ENCODE results near the gene C2orf92. TPM values are rescaled to one million over a fixed set of nuclear protein-coding genes. Genes with fewer than 3 reads are reported as not detected.

C2orf92 gene
- total and polyA plus RNA-seq, 2 donors (not counting 3 experiments of a cell fraction or from before 2014, with no cell fraction given), result 1.8 to 7.9 TPM

DNA sequence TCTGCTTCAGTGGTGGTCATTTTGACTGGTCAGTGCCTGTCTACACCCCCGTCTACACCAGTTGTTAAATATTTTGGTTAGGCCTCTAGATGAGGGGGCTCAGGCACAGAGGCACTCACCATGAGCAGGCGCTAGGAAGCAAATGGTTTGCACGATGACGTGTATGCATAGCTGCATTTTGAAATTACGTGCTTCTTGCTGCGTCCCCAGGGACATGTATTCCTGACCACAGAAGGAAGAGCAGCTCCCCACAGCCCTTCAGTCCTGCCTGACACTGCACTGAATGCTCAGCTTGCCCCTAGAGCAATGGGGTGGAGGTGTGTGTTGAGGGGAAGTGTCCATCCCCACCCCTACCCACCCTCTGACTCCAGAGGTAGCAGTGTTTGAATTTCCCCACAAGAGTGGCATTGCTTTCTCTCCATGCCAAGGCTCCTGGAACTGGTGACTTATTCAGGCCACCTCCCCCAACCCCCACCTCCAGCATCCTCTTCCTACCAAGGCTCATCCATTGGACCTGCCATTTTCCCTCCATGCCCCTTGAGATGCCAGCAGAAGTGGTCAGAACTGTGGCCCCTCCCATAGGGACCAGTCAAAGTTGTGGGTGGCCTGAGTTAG, 32.4 kb downstream of the C2orf92 start:
- no TSS peak for BruUV-seq (replicated peaks)
- no peak for FAIRE-seq
- no peak overlapping the region for H3K4me3 ChIP-seq (replicated peaks in 1 of 3; ENCODE audit: insufficient read depth in 1 of 3, low read depth in 1 of 3, low read length in 3 of 3)
- H3K79me2 ChIP-seq (ENCODE audit: control insufficient read depth, insufficient read depth, low read length), result no peaks in the 10 kb centered on the region
- dilution Hi-C loops (cut with MboI; ENCODE audit: extremely low pct_ligation_motif_present, low sequenced_read_pairs) (no loop called here), intact Hi-C loops (cut with micrococcal nuclease) (loop anchor here (2.0 kb wide), 1 partner anchor 47 kb away; no protein-coding TSS in a partner anchor)
- H3K27ac ChIP-seq (ENCODE audit: insufficient read depth, low read depth, low read length), result no peak overlapping the region
- H3K4me1 ChIP-seq (ENCODE audit: control insufficient read depth, extremely low read depth, insufficient read depth, low read length), result no peaks in the 10 kb centered on the region
- ChIA-PET POLR2A (no interaction called here), CTCF (interaction anchor here (0.9 to 1.4 kb wide), 4 partner anchors 39 to 683 kb away, joined by 3 to 4 read pairs (median 3); no protein-coding TSS in a partner anchor)
- H3K9me3 ChIP-seq (replicated peaks; ENCODE audit: control insufficient read depth, insufficient read depth, low read length), result no peaks in the 10 kb centered on the region
- H3K36me3 ChIP-seq (ENCODE audit: control insufficient read depth in 2 of 2, extremely low read depth in 1 of 2, insufficient read depth in 2 of 2, low read length in 2 of 2), result no peaks in the 10 kb centered on the region
- H3K9ac ChIP-seq (replicated peaks; ENCODE audit: extremely low read depth, insufficient read depth, low read length), result no peak overlapping the region
- peaks cover 0 to 2% of the 10 kb centered on the region in 2 experiments for H3K27me3 ChIP-seq (ENCODE audit: control insufficient read depth in 2 of 2, insufficient read depth in 2 of 2, low read length in 2 of 2)
- DNase-seq (ENCODE audit: low read depth, low spot score), result no peak
- no peak overlapping the region for H2AFZ ChIP-seq (ENCODE audit: low read depth, low read length)
- TF ChIP-seq JUN (IDR thresholded peaks at IDR 0.05; ENCODE audit: borderline replicate concordance, insufficient read depth, insufficient read length, low read depth) (no peak), POLR2AphosphoS5 (IDR thresholded peaks at IDR 0.05; ENCODE audit: insufficient read depth, low read depth, low read length) (no peak), POLR2A (IDR thresholded peaks at IDR 0.05; ENCODE audit: low read depth, low read length) (no peak), GATA2 (IDR thresholded peaks at IDR 0.05; ENCODE audit: insufficient read depth, insufficient read length, low read depth, low read length) (no peak), MYC (IDR thresholded peaks at IDR 0.05; ENCODE audit: low read depth, low read length) (no peak), EZH2 (IDR thresholded peaks at IDR 0.05; ENCODE audit: borderline replicate concordance, low read depth, low read length, severe bottlenecking) (no peak), FOS (IDR thresholded peaks at IDR 0.05; ENCODE audit: borderline replicate concordance, insufficient read depth, low read length) (no peak)
- TF ChIP-seq, protein P1, sequence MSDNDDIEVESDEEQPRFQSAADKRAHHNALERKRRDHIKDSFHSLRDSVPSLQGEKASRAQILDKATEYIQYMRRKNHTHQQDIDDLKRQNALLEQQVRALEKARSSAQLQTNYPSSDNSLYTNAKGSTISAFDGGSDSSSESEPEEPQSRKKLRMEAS (IDR thresholded peaks at IDR 0.05; ENCODE audit: insufficient read depth, insufficient read length), result no peak
- TF ChIP-seq, protein P2, sequence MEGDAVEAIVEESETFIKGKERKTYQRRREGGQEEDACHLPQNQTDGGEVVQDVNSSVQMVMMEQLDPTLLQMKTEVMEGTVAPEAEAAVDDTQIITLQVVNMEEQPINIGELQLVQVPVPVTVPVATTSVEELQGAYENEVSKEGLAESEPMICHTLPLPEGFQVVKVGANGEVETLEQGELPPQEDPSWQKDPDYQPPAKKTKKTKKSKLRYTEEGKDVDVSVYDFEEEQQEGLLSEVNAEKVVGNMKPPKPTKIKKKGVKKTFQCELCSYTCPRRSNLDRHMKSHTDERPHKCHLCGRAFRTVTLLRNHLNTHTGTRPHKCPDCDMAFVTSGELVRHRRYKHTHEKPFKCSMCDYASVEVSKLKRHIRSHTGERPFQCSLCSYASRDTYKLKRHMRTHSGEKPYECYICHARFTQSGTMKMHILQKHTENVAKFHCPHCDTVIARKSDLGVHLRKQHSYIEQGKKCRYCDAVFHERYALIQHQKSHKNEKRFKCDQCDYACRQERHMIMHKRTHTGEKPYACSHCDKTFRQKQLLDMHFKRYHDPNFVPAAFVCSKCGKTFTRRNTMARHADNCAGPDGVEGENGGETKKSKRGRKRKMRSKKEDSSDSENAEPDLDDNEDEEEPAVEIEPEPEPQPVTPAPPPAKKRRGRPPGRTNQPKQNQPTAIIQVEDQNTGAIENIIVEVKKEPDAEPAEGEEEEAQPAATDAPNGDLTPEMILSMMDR (IDR thresholded peaks at IDR 0.05; ENCODE audit: extremely low read depth in 1 of 2, insufficient read depth in 1 of 2, low read depth in 1 of 2, low read length in 2 of 2), result no peak
- H4K20me1 ChIP-seq (replicated peaks; ENCODE audit: control insufficient read depth, extremely low read depth, insufficient read depth, low read length), result no peaks in the 10 kb centered on the region
- H3K9me1 ChIP-seq (replicated peaks; ENCODE audit: control insufficient read depth, extremely low read depth, insufficient read depth, low read length), result no peaks in the 10 kb centered on the region
- no peak overlapping the region for H3K4me2 ChIP-seq (ENCODE audit: insufficient read depth, low read length)

Data from endothelial cell of umbilical vein (primary cell).